ENCODE results near the gene THSD7A.

Gene THSD7A

GRCh38 chr7:11491811-11492210, 340.2 kb downstream of the THSD7A start:
- no peak for DNase-seq

GRCh38 chr7:11489280-11489679, 342.7 kb downstream of the THSD7A start:
- DNase-seq = no peak

GRCh38 chr7:11486271-11486670, 345.7 kb downstream of the THSD7A start:
- no peak for DNase-seq

GRCh38 chr7:11485636-11486035, 346.4 kb downstream of the THSD7A start:
- DNase-seq = no peak

- no peak for DNase-seq
Observed at GRCh38 chr7:11480143-11480542, 351.9 kb downstream of the THSD7A start.

- DNase-seq = no peak
Observed at GRCh38 chr7:11478882-11479281, 353.1 kb downstream of the THSD7A start.

GRCh38 chr7:11478426-11478825, 353.6 kb downstream of the THSD7A start:
- DNase-seq = no peak

- DNase-seq = no peak
Observed at GRCh38 chr7:11474902-11475585, 357.0 kb downstream of the THSD7A start.

- no peak for DNase-seq
Observed at GRCh38 chr7:11473807-11474424, 358.1 kb downstream of the THSD7A start.

- DNase-seq = no peak
Observed at GRCh38 chr7:11473220-11473619, 358.8 kb downstream of the THSD7A start.

- DNase-seq = no peak
Observed at GRCh38 chr7:11472646-11473045, 359.4 kb downstream of the THSD7A start.

- DNase-seq = no peak
Observed at GRCh38 chr7:11471255-11471654, 360.7 kb downstream of the THSD7A start.

GRCh38 chr7:11469028-11469745, 362.8 kb downstream of the THSD7A start:
- DNase-seq = no peak

- no peak for DNase-seq
Observed at GRCh38 chr7:11466517-11467105, 365.4 kb downstream of the THSD7A start.

GRCh38 chr7:11464624-11465023, 367.4 kb downstream of the THSD7A start:
- DNase-seq = no peak

- DNase-seq = no peak
Observed at GRCh38 chr7:11461946-11462345, 370.1 kb downstream of the THSD7A start.

GRCh38 chr7:11458736-11459483, 373.1 kb downstream of the THSD7A start:
- no peak for DNase-seq

GRCh38 chr7:11457419-11457818, 374.6 kb downstream of the THSD7A start:
- no peak for DNase-seq

- no peak for DNase-seq
Observed at GRCh38 chr7:11456574-11456973, 375.4 kb downstream of the THSD7A start.

- DNase-seq = no peak
Observed at GRCh38 chr7:11452476-11452875, 379.5 kb downstream of the THSD7A start.

- DNase-seq = no peak
Observed at GRCh38 chr7:11450281-11450680, 381.7 kb downstream of the THSD7A start.

- no peak for DNase-seq
Observed at GRCh38 chr7:11449316-11449715, 382.7 kb downstream of the THSD7A start.

GRCh38 chr7:11448323-11448722, 383.7 kb downstream of the THSD7A start:
- DNase-seq = no peak

All from activated naive CD4-positive, alpha-beta T cell treated with anti-CD3 and anti-CD28 coated beads, Interleukin-2, amount 50 U/mL, for 16 hours (primary cell).